ENCODE data around the gene KLRF2.

The KLRF2 gene

DNA sequence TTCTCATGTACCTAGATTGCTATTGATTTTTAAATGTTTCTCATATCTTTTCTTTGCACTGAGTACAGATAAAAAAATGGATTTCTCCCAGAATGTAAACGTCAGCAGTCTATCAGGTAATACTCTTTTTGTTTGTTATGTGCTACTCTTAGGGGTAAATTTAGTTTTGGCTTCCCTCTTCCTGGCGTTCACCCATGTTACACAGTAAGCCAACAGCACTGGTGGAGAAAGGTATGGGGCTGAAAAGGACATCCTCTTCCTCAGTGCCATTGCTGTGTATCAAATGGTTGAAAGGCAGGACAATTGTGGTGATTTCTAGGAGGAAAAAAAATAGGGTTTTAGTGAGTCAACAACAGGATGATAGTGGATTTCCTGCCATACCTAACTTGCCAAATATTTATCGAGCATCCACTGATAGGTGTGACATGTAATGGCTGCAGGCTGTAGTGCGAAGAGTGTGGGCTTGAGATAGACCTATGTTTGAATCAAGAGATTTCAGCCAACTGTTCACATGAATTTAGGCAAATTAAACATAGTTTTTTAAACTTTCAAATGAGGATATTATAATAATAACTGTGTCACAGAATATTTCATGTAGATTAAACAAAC is 7.5 kb downstream of the KLRF2 start:
- no peak for DNase-seq (ENCODE audit: low read depth)

DNA sequence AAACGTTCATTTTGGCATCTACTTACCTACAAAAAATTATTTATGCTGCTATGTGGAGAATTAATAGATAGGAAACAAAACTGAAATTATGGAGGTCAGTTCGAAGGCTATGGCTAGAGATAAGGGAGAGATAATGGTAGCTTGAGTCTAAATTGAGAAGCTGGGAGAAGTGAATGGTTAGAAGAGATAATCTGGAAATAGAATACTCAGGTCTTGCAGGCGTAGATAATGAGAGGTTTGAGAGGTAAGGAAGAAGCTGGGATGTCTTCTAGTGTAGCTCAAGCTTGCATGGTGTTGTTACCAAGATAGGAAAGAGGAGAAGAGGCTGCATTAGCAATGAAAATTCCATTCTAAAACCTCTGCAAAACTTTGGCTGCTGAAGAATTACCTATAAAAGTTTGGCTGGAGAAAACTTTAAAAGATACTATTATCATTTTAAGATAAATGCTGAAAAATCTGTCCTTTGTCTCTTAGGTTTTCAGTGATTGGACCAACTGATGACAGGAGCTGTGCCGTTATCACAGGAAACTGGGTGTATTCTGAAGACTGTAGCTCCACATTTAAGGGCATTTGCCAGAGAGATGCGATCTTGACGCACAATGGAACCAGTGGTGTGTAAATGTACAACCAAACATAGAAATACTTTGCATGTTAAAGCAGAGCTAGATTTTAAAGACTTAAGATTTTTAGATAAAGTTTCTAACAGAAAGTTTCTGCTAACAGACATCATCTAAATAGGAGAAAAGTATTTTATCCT is 14.1 kb downstream of the KLRF2 start:
- DNase-seq (ENCODE audit: low read depth), result no peak

DNA sequence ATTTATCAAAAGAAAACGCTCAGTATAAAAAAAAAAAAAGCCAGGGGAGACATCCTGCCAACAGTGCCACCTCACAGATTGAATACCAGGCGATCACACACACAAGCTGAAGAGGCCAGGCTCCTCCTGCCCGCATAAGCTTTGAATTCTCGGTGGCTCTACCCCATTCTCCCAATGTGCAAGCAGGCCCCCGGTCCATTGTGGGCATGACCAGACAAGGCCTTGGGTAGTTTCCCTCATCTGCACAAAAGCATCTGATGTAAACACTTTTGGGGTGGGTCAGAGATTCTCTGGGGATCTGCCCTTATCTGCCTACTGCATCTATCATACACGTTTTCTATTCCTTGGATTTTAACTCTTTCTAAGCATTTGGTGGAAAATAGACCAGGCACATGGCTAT is 16.2 kb downstream of the KLRF2 start:
- no peak for DNase-seq (ENCODE audit: low read depth)

DNA sequence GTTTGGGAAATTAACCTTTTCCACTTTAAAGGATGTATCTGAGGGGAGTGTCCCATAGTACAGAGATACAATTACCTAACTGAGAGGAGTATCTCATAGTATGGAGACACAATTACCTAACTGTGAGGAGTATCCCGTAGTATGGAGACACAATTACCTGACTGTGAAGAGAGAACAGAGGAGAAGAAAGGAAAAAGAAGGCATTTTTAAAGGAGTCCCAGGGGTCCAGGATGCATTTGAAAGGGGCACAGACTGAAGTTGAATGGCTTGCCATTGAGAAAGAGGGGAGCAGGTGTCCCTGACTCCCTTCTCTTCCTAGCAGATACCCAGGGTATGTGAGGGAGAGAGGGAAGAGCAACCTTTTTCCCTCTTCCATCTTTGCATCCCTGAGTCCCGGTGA is 17.9 kb downstream of the KLRF2 start:
- DNase-seq (ENCODE audit: low read depth), result no peak

DNA sequence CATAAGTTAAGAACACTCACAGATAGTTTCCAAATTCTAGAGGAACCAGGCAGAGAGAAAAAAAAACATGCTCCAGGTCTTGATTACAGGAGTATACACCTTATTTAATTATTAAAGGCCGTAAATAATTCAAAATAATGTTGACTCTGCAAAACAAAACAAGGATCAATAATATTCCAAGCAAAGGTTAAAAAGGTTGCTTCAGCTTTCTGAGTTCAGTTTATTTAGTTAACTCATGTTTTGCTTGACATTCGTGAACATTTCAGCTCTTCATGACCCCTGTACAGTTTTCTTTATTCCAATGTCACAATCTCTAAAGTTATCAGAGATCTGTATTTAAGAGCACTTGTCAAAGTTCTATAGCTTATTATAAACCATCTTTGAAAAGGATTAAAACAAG is 19.6 kb downstream of the KLRF2 start:
- no peak for DNase-seq (ENCODE audit: low read depth)

DNA sequence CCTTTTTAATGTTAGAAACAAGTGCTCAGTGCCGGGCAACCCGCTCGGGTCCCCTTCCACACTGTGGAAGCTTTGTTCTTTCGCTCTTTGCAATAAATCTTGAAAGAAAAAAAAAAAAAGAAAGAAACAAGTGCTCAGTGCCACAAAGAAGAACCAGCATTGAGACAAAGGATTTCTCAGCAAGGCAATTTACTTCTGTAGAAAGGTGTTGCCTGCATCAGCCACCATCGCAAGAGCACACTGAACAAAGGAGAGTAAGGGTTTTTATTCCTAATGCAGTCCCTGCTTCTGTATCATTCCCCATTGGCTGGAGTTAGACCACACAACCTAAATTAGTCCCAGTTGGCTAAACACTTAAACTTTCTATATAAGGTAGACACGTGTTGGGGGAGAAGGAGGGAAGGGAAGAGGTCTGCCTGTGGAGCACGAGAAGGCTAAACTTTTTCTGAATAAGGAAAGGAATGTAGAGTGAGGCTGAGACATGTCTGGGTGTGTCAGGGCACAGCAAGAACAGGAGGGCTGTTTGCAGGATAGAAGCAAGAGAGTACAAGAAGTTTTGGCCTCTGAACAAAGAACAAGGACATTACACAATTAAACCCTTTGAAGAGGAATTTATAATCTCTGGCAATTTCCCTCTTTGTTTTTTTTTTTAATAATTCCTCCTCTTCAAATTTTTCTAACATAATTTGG is 21.4 kb downstream of the KLRF2 start:
- DNase-seq (ENCODE audit: low read depth), result no peak

DNA sequence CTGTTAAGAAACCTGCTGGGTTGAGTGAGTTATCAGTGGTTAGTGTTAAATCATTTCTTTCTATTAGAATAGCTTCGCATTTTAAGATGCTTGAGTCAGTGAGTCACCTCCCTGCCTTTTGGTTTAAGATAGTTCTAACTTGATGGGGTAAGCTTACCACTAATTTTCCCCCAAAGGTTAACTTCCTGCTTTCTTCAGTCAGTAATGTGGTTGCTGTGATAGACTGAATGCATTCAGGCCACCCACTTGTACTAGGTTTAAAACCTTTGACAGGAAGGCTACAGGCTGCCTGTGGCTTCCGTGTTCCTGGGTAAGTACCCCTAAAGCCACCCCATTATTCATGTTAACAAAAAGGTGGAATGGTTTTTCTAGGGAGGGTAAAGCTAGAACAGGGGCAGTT is 25.6 kb downstream of the KLRF2 start:
- DNase-seq (ENCODE audit: low read depth), result no peak

DNA sequence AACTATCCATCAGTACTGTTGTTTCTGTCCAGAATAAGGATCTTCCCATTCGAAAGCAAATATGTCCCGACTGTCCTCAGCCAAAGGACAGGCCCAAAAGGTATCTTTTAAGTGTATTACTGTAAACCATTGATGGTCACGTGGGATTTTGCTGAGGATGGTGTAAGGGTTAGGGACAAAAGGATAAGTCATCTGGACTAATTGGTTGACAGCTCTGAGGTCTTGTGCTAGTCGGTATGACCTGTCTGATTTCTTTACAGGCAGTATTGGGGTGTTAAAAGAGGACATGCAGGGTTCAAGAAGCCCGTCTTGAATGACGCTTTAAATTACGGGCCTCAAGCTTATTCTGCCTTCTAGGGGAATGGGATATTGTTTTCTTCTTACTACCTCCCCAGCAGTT is 26.5 kb downstream of the KLRF2 start:
- no peak for DNase-seq (ENCODE audit: low read depth)

DNA sequence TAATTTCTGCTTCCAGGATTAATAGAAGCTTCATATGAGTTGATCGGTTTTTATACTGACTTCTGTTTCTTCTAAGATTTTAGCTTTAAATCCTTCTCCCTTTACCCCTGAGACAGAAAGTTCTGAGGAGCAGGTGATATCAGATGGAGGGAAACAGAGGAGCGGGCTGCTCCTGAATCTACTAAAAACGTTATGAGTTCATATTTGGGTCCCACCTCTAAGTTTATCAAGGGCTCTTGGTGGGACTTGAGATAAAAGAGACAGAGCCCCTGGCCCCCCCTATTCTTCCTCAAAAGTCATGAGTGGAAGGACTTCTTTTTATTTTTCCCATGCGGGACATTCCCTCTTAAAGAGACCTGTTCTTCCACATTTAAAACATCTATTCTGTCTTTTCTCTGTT is 27.1 kb downstream of the KLRF2 start:
- no peak for DNase-seq (ENCODE audit: low read depth)

DNA sequence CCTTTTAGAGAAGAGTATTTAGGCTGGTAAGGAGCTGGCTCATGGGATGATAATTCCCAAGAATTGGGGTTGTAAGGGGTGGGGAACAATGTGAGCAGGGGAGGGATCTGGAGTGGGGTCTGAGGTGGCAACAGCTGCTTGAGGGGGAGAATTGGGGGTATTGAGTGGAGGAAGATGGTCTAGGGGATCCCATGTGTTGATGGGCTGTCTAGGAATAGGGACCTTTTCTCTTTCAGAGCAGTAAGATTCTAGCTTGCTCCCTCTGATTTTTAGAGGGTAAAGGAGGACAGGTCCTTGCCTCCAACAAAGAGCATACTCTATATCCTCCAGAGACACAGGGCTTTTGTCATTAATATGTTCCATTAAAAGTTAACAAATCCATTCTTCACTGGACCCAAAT is 28.4 kb downstream of the KLRF2 start:
- no peak for DNase-seq (ENCODE audit: low read depth)

DNA sequence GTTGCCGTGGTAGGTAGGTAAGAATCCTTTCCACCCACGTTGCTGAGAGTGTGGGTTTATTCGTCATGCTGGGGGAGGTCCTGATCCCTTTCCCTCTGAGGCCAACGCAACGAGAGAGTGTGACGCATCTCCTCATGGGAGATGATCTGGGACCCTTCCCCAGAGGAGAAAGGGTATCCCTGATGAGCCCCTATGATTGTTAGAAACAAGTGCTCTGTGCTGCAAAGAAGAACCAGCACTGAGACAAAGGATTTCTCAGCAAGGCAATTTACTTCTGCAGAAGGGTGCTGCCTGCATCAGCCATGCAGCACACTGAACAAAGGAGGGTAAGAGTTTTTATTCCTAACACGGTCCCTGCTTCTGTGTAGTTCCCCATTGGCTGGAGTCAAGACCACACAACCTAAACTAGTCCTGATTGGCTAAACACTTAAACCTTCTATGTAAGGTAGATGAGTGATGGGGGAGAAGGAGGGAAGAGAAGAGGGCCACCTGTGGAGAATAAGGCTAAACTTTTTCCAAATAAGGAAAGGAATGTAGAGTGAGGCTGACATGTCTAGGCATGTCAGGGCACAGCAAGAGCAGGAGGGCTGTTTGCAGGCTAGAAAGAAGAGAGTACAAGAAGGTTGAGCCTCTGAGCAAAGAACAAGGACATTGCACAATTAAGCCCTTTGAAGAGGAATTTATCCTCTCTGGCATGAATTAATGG is 29.6 kb downstream of the KLRF2 start:
- DNase-seq (ENCODE audit: low read depth), result no peak

DNA sequence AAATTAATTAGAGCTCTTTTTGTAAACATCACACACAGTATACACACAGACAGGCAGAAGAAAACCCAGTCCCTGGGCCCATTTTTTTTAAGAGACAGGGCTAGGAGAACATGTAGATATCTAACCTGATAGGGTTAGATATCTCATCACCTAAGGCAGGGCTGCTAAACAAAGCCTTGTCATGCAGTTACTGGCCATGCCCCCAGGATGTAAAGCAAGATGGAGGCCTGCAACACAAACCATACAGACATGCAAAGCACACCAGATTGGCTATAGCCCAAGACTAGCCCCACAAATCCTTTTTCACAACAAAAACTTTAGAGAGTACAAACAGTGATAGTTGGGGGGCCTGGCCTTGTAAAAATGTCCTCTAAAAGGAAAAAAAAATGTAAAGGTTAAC is 30.4 kb downstream of the KLRF2 start:
- DNase-seq (ENCODE audit: low read depth), result no peak

DNA sequence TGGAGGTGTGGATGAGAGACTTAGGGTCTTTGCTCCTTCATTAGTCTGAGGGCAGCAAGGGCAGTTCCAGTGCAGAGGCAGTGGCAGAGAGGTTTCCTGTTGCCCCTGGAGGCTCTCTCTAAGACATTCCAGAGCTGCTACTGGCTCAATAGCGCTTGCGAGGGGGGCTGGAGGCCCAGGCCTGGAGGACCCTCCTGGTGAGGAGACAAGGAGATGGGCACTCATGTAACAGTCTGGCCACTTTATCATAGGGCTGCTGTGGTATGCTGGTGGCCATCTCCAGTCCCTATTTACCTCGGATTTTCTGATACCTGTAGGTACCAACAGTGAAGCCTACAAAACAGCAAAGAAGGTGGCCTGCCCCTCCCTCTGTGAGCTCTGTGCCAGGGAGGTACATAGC is 38.2 kb downstream of the KLRF2 start:
- no peak for DNase-seq (ENCODE audit: low read depth)

DNA sequence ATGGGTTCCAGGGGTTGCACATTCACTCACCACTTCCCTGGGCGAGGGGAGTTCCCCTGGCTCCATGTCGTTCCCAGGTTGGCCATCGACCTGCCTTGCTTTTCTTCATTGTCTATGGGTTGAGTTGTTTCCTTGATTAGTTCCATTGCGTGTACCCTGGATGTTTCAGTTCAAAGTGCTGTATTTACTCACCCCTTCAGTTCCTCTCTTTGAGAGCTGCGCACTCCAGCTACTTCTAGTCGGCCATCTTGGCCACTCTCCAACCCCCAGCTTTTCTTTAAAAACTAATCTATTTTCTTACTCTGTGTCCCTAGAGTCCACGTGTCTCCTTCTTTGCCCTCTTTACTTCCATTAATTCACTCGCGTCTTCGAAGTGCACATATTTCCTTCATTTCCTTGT is 39.2 kb downstream of the KLRF2 start:
- no peak for DNase-seq (ENCODE audit: low read depth)

DNA sequence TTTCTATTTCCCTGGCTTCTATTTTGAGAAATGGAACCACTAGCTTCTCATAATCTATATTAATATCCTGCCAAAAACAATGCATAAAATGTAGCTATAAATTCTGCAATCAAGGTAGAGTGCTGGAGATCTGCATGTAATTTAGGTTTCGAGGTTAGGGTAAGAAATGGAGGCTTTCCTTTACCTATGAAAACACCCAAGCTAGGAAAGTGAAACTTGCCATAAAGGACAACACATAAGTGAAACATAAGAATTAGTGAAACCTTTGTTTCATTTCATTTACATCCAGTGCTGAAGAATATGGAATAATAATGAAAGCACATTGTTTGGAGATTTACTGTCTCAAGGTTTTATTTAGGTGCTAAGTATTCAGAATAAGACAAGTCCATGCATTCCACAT is 41.1 kb downstream of the KLRF2 start:
- no peak for DNase-seq (ENCODE audit: low read depth)

DNA sequence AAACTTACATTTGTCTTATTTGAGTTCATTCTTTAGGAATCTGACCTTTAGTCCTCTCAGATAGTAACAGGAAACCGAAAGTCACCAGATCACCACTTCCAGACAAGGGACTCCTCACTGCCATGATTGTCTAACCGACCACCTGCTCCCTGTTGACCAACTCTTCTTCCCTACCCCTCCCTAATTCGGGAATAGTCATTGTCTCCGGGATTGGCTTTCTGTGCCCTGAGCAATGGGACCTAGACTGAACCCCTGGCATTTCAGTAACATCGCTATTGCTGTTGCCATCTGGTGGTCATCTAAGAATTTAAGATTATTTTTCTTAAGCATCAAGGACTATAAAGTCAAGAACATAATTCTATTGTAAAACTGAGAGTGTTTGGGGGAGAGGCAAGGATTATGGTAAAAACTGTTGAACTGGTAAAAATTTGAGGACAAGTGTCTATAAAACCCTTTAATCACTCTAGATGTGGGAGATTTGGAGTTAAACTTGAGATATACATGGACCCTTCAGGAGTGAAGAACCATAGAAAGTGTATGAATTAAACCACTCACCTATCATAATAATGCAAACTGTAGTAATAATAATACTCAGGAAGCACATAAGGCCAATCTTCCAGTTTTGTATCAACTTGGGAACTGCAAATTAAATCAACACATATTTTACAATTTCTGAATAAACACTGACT is 44.6 kb downstream of the KLRF2 start:
- DNase-seq (ENCODE audit: low read depth), result peak; percentile 14

DNA sequence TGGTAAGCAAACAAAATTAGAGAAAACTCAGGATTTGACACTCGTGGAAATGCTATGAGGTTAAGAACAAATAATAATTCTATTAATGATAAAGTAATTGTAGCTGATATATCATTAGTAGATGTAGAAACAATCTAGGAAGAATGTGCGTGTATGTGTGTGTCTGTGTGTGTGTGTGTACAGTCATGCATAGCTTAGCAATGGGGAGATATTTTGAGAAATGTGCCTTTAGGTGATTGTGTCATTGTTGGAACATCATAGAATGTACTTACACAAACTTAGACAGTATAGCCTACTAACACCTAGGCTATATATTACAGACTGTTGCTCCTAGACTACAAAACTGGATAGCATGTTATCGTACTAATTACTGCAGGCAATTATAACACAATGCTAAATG is 45.6 kb downstream of the KLRF2 start:
- no peak for DNase-seq (ENCODE audit: low read depth)

DNA sequence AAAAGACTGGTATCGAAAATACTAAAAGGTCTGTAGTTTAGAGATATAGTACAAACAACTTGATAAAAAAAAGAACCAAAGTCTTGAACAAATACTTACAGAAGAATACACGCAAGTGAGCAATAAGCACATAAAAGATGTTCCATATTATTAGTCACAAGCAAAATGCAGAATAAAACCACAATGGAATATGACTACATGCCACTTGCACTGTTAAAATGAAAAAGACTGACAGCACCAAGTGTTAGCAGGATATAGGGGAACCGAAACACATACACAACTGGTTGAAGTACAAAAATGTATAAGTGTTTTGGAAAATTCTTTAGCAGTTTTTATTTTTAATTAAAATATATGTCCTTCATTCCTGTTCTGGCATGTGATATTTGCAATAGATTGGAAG is 47.3 kb downstream of the KLRF2 start:
- no peak for DNase-seq (ENCODE audit: low read depth)

DNA sequence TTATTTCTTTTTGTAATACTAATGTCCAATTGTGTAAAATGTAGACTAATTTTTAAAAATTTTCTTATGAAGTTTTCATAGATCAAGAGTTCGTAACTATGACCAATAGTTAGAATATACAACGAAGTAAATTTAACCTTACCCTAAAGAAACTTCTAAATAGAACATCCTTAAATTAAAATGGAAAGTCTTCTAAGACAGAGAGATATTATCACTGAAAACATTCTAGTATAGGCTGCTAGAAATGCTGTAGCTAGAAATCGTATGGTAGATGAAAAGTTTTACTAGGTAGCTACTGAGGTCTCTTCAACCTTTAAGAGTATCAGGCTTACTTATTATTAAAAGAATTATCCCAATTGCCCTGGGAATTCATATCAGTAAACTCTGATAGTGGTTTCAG is 50.0 kb downstream of the KLRF2 start:
- no peak for DNase-seq (ENCODE audit: low read depth)

DNA sequence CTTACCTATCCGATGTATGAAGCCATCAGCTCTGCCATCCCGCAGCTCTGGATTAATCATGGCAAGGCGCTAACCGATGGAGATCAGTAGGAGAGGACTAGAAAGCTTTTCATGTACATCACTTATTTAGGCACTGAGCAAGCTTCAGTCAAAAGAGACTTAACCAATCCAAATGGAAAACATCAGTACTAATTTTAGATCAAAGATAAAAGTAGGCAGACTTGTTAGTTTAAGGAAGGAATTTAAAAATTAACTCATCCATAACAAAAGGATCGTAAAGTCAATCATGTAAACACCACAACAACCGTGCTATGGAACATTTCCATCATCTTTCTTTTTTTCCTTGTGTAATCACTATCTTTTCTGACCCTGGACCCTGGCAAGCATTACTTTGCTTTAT is 51.0 kb downstream of the KLRF2 start, which contains the start of gene CLEC2A:
CLEC2A (minus strand) TSS at position 101 of the 400 bp plus-strand sequence; CDS start at position 60, 41 bp downstream.
- DNase-seq (ENCODE audit: low read depth), result no peak

DNA sequence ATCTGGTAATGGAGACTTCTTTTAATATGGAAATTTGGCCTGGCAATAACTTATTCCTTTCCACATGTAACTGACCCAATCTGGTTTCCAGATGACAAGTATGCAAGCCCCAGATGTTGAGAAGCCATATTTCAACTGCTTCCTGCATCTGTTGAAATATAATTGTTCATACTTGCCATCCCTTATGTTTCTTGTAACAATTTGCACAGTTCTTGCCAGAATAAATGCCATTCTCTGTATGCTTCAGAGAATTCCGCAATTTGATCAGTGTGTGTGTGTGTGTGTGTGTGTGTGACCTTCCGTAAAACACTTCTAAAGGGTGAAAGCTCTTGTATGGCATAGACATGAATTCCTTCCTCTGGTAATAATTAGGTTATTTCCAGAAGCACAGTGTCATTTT is 52.7 kb downstream of the KLRF2 start:
- no peak for DNase-seq (ENCODE audit: low read depth)

DNA sequence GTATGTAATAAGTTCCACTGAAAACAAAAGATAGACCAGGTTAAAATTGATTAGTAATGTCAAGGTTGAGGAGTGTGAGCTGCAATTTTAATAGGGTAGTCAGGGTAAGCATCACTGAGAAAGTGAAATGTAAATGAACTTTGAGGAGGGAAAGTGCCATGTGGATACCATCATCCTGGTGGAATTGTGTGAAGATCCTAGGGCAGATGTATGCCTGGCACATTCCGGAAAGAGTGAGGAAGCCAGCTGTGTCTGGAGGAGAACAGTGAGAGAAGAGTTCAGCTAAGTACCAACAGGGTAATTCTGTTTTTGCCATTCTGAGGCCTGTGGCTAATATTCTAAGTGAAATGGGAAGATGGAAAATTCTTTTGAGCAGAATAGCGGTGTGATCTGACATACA is 53.7 kb downstream of the KLRF2 start:
- no peak for DNase-seq (ENCODE audit: low read depth)

All from non-pigmented ciliary epithelial cell (primary cell).